ENCODE results near the gene DEFB127.

Gene DEFB127

GRCh38 chr20:164618-165017 lies 7.4 kb downstream of the DEFB127 start:
- no peak for TF ChIP-seq CTCF (IDR thresholded peaks at IDR 0.05)

GRCh38 chr20:168876-169275 lies 11.6 kb downstream of the DEFB127 start:
- no peak for TF ChIP-seq CTCF (IDR thresholded peaks at IDR 0.05)

- TF ChIP-seq CTCF (IDR thresholded peaks at IDR 0.05) = no peak
Observed at GRCh38 chr20:184288-184687, 27.0 kb downstream of the DEFB127 start.

GRCh38 chr20:187733-188132 lies 30.5 kb downstream of the DEFB127 start:
- no peak for TF ChIP-seq CTCF (IDR thresholded peaks at IDR 0.05)

- TF ChIP-seq CTCF (IDR thresholded peaks at IDR 0.05) = no peak
Observed at GRCh38 chr20:189611-190010, 32.4 kb downstream of the DEFB127 start, which contains the start of gene DEFB128. TSS of gene DEFB128 (minus strand) at chr20:189711. CDS start at chr20:189623, 88 bp downstream.

GRCh38 chr20:198225-198624 lies 41.0 kb downstream of the DEFB127 start:
- TF ChIP-seq CTCF (IDR thresholded peaks at IDR 0.05) = no peak

GRCh38 chr20:199996-200395 lies 42.7 kb downstream of the DEFB127 start:
- TF ChIP-seq CTCF (IDR thresholded peaks at IDR 0.05) = no peak

Data from LNCAP (cell line).